Measurements from ENCODE around the gene SLC17A5. TPM values are rescaled to one million over a fixed set of nuclear protein-coding genes. Genes with fewer than 3 reads are reported as not detected.
"Not testable (repeated sequence)": the region's sequence is repeated elsewhere in the genome, so short reads cannot be mapped to it uniquely, and the experiment has no call there.

SLC17A5 gene
- total and polyA plus RNA-seq, 4 experiments from 2014 or later: 11.8 to 16.2 (median 14.1) TPM

- peaks cover 0 to 19% (median 11%) of the 10 kb centered on the region in 8 donors for H3K9me3 Mint-ChIP-seq
- ChIA-PET POLR2A (ENCODE audit: partially characterized antibody) (no interaction called here), CTCF (ENCODE audit: partially characterized antibody) (interaction anchor here (1.4 kb wide), 1 partner anchor 1529 kb away, joined by 3 read pairs; no protein-coding TSS in a partner anchor)
- no peak overlapping the region for H3K4me3 Mint-ChIP-seq
- Histone ChIP-seq H3K9me3 (ENCODE audit: control insufficient read depth in 1 of 2, low read length in 2 of 2) (no peaks in the 10 kb centered on the region), H3K36me3 (ENCODE audit: insufficient read depth, low read length) (no peaks in the 10 kb centered on the region), H3K27me3 (ENCODE audit: insufficient read depth, low read length) (no peaks in the 10 kb centered on the region), H3K27ac (ENCODE audit: low read depth, low read length) (no peak overlapping the region), H3K4me1 (ENCODE audit: insufficient read depth, low read length) (no peaks in the 10 kb centered on the region), H3K4me3 (ENCODE audit: low read length in 2 of 2) (no peak overlapping the region)
- H3K27me3 Mint-ChIP-seq: peaks cover 3 to 4% of the 10 kb centered on the region in 2 donors
- H3K27ac Mint-ChIP-seq: no peak overlapping the region
- intact Hi-C loops (cut with micrococcal nuclease): no loop called here
- peaks cover 0 to 2% (median under 1%) of the 10 kb centered on the region in 4 donors for H3K4me1 Mint-ChIP-seq
- peaks cover 0 to 2% of the 10 kb centered on the region in 2 donors for H3K36me3 Mint-ChIP-seq
- no peak for DNase-seq
Observed at GRCh38 chr6:73680289-73680918, 26.6 kb upstream of the SLC17A5 start.

- intact Hi-C loops (cut with micrococcal nuclease); POLR2A ChIA-PET (ENCODE audit: partially characterized antibody): not testable (repeated sequence)
Observed at GRCh38 chr6:73679846-73680245, 26.1 kb upstream of the SLC17A5 start.

GRCh38 chr6:73679009-73679408 lies 25.2 kb upstream of the SLC17A5 start:
- peaks cover 3 to 5% of the 10 kb centered on the region in 2 donors for H3K27me3 Mint-ChIP-seq
- H3K9me3 Mint-ChIP-seq: peaks cover 0 to 18% (median 9%) of the 10 kb centered on the region in 8 donors
- no peak overlapping the region for H3K4me3 Mint-ChIP-seq
- intact Hi-C loops (cut with micrococcal nuclease): no loop called here
- DNase-seq: no peak
- H3K4me1 Mint-ChIP-seq: peaks cover 0 to 3% (median 2%) of the 10 kb centered on the region in 4 donors
- H3K4me1 ChIP-seq (ENCODE audit: insufficient read depth, low read length): no peaks in the 10 kb centered on the region
- ChIA-PET POLR2A (ENCODE audit: partially characterized antibody) (no interaction called here), CTCF (ENCODE audit: partially characterized antibody) (interaction anchor here (0.5 to 5.4 kb wide), 6 partner anchors 12 to 1530 kb away, joined by 3 to 36 read pairs (median 3); no protein-coding TSS in a partner anchor)
- H3K36me3 Mint-ChIP-seq: peaks cover 0 to 2% of the 10 kb centered on the region in 2 donors
- H3K4me3 ChIP-seq (ENCODE audit: low read length in 2 of 2): no peak overlapping the region
- H3K27ac Mint-ChIP-seq: no peak overlapping the region
- H3K27me3 ChIP-seq (ENCODE audit: insufficient read depth, low read length): no peaks in the 10 kb centered on the region
- H3K36me3 ChIP-seq (ENCODE audit: insufficient read depth, low read length): no peaks in the 10 kb centered on the region
- H3K9me3 ChIP-seq (ENCODE audit: control insufficient read depth in 1 of 2, low read length in 2 of 2): no peaks in the 10 kb centered on the region
- no peak overlapping the region for H3K27ac ChIP-seq (ENCODE audit: low read depth, low read length)

More at GRCh38 chr6:73679846-73680245, 26.1 kb upstream of the SLC17A5 start:
- CTCF ChIA-PET (ENCODE audit: partially characterized antibody): interaction anchor here (1.4 kb wide), 1 partner anchor 1529 kb away, joined by 3 read pairs; no protein-coding TSS in a partner anchor
- H3K27ac Mint-ChIP-seq; DNase-seq; H3K36me3 Mint-ChIP-seq; H3K4me3 ChIP-seq (ENCODE audit: low read length in 2 of 2); H3K4me1 ChIP-seq (ENCODE audit: insufficient read depth, low read length); H3K27me3 Mint-ChIP-seq; H3K36me3 ChIP-seq (ENCODE audit: insufficient read depth, low read length); H3K4me1 Mint-ChIP-seq; H3K9me3 ChIP-seq (ENCODE audit: control insufficient read depth in 1 of 2, low read length in 2 of 2); H3K4me3 Mint-ChIP-seq; H3K27me3 ChIP-seq (ENCODE audit: insufficient read depth, low read length); H3K27ac ChIP-seq (ENCODE audit: low read depth, low read length): not testable (repeated sequence)
- H3K9me3 Mint-ChIP-seq: peaks cover 0 to 19% (median 11%) of the 10 kb centered on the region in 8 donors

- Mint-ChIP-seq H3K36me3 (no peaks in the 10 kb centered on the region), H3K27me3 (peaks cover 13 to 16% of the 10 kb centered on the region in 2 donors), H3K27ac (peak overlapping the region in 1 of 7 donors; percentile 45), H3K4me3 (no peak overlapping the region), H3K9me3 (no peaks in the 10 kb centered on the region), H3K4me1 (peaks cover 0 to 3% (median 2%) of the 10 kb centered on the region in 4 donors)
- no peaks in the 10 kb centered on the region for H3K4me1 ChIP-seq (ENCODE audit: insufficient read depth, low read length)
- POLR2A ChIA-PET (ENCODE audit: partially characterized antibody): no interaction called here
- DNase-seq: peak; percentile 52 to 66 (median 53)
- H3K27ac ChIP-seq (ENCODE audit: low read depth, low read length): no peak overlapping the region
- H3K36me3 ChIP-seq (ENCODE audit: insufficient read depth, low read length): no peaks in the 10 kb centered on the region
- no peaks in the 10 kb centered on the region for H3K27me3 ChIP-seq (ENCODE audit: insufficient read depth, low read length)
- no peak overlapping the region for H3K4me3 ChIP-seq (ENCODE audit: low read length in 2 of 2)
- H3K9me3 ChIP-seq (ENCODE audit: control insufficient read depth in 1 of 2, low read length in 2 of 2): no peaks in the 10 kb centered on the region
- CTCF ChIA-PET (ENCODE audit: partially characterized antibody): interaction anchor here (0.6 to 5.4 kb wide), 17 partner anchors 9 to 1533 kb away, joined by 3 to 36 read pairs (median 6); partner anchors contain the start of gene SLC17A5
- intact Hi-C loops (cut with micrococcal nuclease): loop anchor here (1.0 kb wide), 4 partner anchors 21 to 1534 kb away; no protein-coding TSS in a partner anchor
Observed at GRCh38 chr6:73675466-73676098, 21.8 kb upstream of the SLC17A5 start.

- H3K36me3 ChIP-seq (ENCODE audit: insufficient read depth, low read length): no peaks in the 10 kb centered on the region
- POLR2A ChIA-PET (ENCODE audit: partially characterized antibody): no interaction called here
- no peaks in the 10 kb centered on the region for H3K9me3 Mint-ChIP-seq
- H3K27ac Mint-ChIP-seq: no peak overlapping the region
- no peak overlapping the region for H3K4me3 Mint-ChIP-seq
- CTCF ChIA-PET (ENCODE audit: partially characterized antibody): interaction anchor here (1.3 kb wide), 1 partner anchor 61 kb away, joined by 7 read pairs; no protein-coding TSS in a partner anchor
- H3K4me3 ChIP-seq (ENCODE audit: low read length in 2 of 2): no peak overlapping the region
- H3K27me3 Mint-ChIP-seq: peaks cover 16 to 26% of the 10 kb centered on the region in 2 donors
- no peak overlapping the region for H3K27ac ChIP-seq (ENCODE audit: low read depth, low read length)
- H3K36me3 Mint-ChIP-seq: no peaks in the 10 kb centered on the region
- peaks cover 0 to 3% (median 2%) of the 10 kb centered on the region in 4 donors for H3K4me1 Mint-ChIP-seq
- H3K9me3 ChIP-seq (ENCODE audit: control insufficient read depth in 1 of 2, low read length in 2 of 2): no peaks in the 10 kb centered on the region
- H3K27me3 ChIP-seq (ENCODE audit: insufficient read depth, low read length): no peaks in the 10 kb centered on the region
- intact Hi-C loops (cut with micrococcal nuclease): no loop called here
- H3K4me1 ChIP-seq (ENCODE audit: insufficient read depth, low read length): no peaks in the 10 kb centered on the region
- DNase-seq: no peak
Observed at GRCh38 chr6:73671911-73672685, 18.3 kb upstream of the SLC17A5 start.

GRCh38 chr6:73669005-73669404 lies 15.2 kb upstream of the SLC17A5 start:
- no peaks in the 10 kb centered on the region for H3K4me1 Mint-ChIP-seq
- POLR2A ChIA-PET (ENCODE audit: partially characterized antibody): no interaction called here
- no peak overlapping the region for H3K4me3 Mint-ChIP-seq
- no peak overlapping the region for H3K27ac Mint-ChIP-seq
- H3K27me3 Mint-ChIP-seq: peaks cover 18 to 37% of the 10 kb centered on the region in 2 donors
- Histone ChIP-seq H3K36me3 (ENCODE audit: insufficient read depth, low read length) (no peaks in the 10 kb centered on the region), H3K4me3 (ENCODE audit: low read length in 2 of 2) (no peak overlapping the region), H3K9me3 (ENCODE audit: control insufficient read depth in 1 of 2, low read length in 2 of 2) (no peaks in the 10 kb centered on the region), H3K27me3 (ENCODE audit: insufficient read depth, low read length) (no peaks in the 10 kb centered on the region), H3K4me1 (ENCODE audit: insufficient read depth, low read length) (no peaks in the 10 kb centered on the region), H3K27ac (ENCODE audit: low read depth, low read length) (no peak overlapping the region)
- H3K9me3 Mint-ChIP-seq: no peaks in the 10 kb centered on the region
- intact Hi-C loops (cut with micrococcal nuclease): no loop called here
- no peaks in the 10 kb centered on the region for H3K36me3 Mint-ChIP-seq
- CTCF ChIA-PET (ENCODE audit: partially characterized antibody): interaction anchor here (0.9 kb wide), 1 partner anchor 17 kb away, joined by 3 read pairs; no protein-coding TSS in a partner anchor
- no peak for DNase-seq

- Histone ChIP-seq H3K9me3 (ENCODE audit: control insufficient read depth in 1 of 2, low read length in 2 of 2) (no peaks in the 10 kb centered on the region), H3K36me3 (ENCODE audit: insufficient read depth, low read length) (no peaks in the 10 kb centered on the region), H3K27me3 (ENCODE audit: insufficient read depth, low read length) (no peaks in the 10 kb centered on the region), H3K27ac (ENCODE audit: low read depth, low read length) (no peak overlapping the region), H3K4me3 (ENCODE audit: low read length in 2 of 2) (no peak overlapping the region), H3K4me1 (ENCODE audit: insufficient read depth, low read length) (no peaks in the 10 kb centered on the region)
- intact Hi-C loops (cut with micrococcal nuclease): no loop called here
- Mint-ChIP-seq H3K36me3 (no peaks in the 10 kb centered on the region), H3K4me1 (no peaks in the 10 kb centered on the region), H3K27ac (no peak overlapping the region), H3K4me3 (no peak overlapping the region), H3K9me3 (no peaks in the 10 kb centered on the region), H3K27me3 (peaks cover 19 to 37% of the 10 kb centered on the region in 2 donors)
- DNase-seq: no peak
- ChIA-PET CTCF (ENCODE audit: partially characterized antibody) (interaction anchor here (0.8 to 1.9 kb wide), 2 partner anchors 9 to 11 kb away, joined by 3 to 7 read pairs; no protein-coding TSS in a partner anchor), POLR2A (ENCODE audit: partially characterized antibody) (no interaction called here)
Observed at GRCh38 chr6:73667798-73668197, 14.0 kb upstream of the SLC17A5 start.
